HCT116 (cell line): ENCODE data around the gene ATAD2B. TPM values are rescaled to one million over a fixed set of nuclear protein-coding genes. Genes with fewer than 3 reads are reported as not detected.

Experiments used
- ATAC-seq: fragments of 200-7000 bp; cut with Tn5 transposase; 2 replicates; pipeline ENCODE4 v1.9.1; 2020; ENCODE audit warnings: mild to moderate bottlenecking, moderate library complexity
- BruUV-seq: library from RNA; stranded (reverse); fragments of 400-500 nt; replicated peaks from 2 replicates; lab custom pipeline; 2021; lab: Mats Ljungman, UMichigan
- CTCF ChIA-PET: fragments of 300-600 bp; sonication (Branson Sonifier 250); formaldehyde crosslinking; loops from one replicate; lab custom pipeline; 2021; ENCODE audit warnings: antibody characterized with exemption; lab: Charles Lee
- POLR2A ChIA-PET: fragments of 300-600, 350-600 bp; sonication (Branson Sonifier 250); formaldehyde crosslinking; loops from one replicate; lab custom pipeline; 2021; ENCODE audit warnings: antibody characterized with exemption; lab: Charles Lee
- RAD21 ChIA-PET, 2 experiments: fragments of 300-600 bp; sonication (Branson Sonifier 250); formaldehyde crosslinking; loops; one replicate each; lab custom pipeline; 2023; ENCODE audit warnings: low total read pairs in 2 of 2; ENCODE audit not compliant: uncharacterized antibody in 2 of 2, unreplicated experiment in 2 of 2, low non-redundant PET in 1 of 2; lab: Charles Lee
- DNase-seq: peaks from one replicate; pipeline ENCODE4 v3.0.0-alpha.2; 2010; ENCODE audit warnings: low read depth, low spot score
- H2AFZ ChIP-seq: fragments of 200-600 bp; shearing (Covaris generic), sonication (generic); 2 replicates; pipeline ENCODE4 v1.6.1; 2017; ENCODE audit warnings: low read depth, mixed run types, mixed read lengths, antibody characterized with exemption, low read length; ENCODE audit not compliant: poor library complexity, severe bottlenecking
- H3K27ac ChIP-seq: 2 replicates; pipeline ENCODE4 v1.5.1; 2012; ENCODE audit warnings: low read depth, low read length
- H3K27me3 ChIP-seq: fragments of 200-600 bp; sonication (generic); 2 replicates; pipeline ENCODE4 v1.6.1; 2016; ENCODE audit warnings: mixed run types, low read length, mixed read lengths; ENCODE audit not compliant: insufficient read depth
- H3K36me3 ChIP-seq, 2 experiments: fragments of 200-500 bp in 1 of 2; fragments of 200-600 bp in 1 of 2; sonication (Bioruptor generic) in 1 of 2; sonication (generic) in 1 of 2; 2 replicates each; pipeline versions ENCODE4 v1.5.1 to v1.6.1; 2014 to 2016; ENCODE audit warnings: low read length in 2 of 2, inconsistent platforms in 1 of 2, mixed read lengths in 1 of 2, mixed run types in 1 of 2; ENCODE audit not compliant: insufficient read depth in 2 of 2, control insufficient read depth in 1 of 2
- H3K4me1 ChIP-seq, 2 experiments: fragments of 200-600 bp in 1 of 2; sonication (generic) in 1 of 2; 2 replicates each; pipeline versions ENCODE4 v1.5.1 to v1.6.1; 2012 to 2017; ENCODE audit warnings: low read length in 2 of 2, inconsistent platforms in 1 of 2, mild to moderate bottlenecking in 1 of 2, mixed read lengths in 1 of 2, mixed run types in 1 of 2, moderate library complexity in 1 of 2; ENCODE audit not compliant: insufficient read depth in 2 of 2, control insufficient read depth in 1 of 2
- H3K4me2 ChIP-seq: fragments of 200-600 bp; sonication (generic); 2 replicates; pipeline ENCODE4 v1.6.1; 2017; ENCODE audit warnings: mixed run types, low read length, mixed read lengths
- H3K4me3 ChIP-seq, 2 experiments: fragments of 200-600 bp in 1 of 2; sonication (generic) in 1 of 2; replicated peaks in 1 of 2; 2 replicates each; pipeline ENCODE4 v1.5.1; 2011 to 2016; ENCODE audit warnings: low read length in 2 of 2, control low read depth in 1 of 2, low read depth in 1 of 2, mild to moderate bottlenecking in 1 of 2, mixed read lengths in 1 of 2, mixed run types in 1 of 2
- H3K79me2 ChIP-seq: fragments of 200-600 bp; sonication (generic); 2 replicates; pipeline ENCODE4 v1.6.1; 2017; ENCODE audit warnings: mild to moderate bottlenecking, mixed run types, low read length, moderate library complexity, mixed read lengths; ENCODE audit not compliant: insufficient read depth
- H3K9ac ChIP-seq: fragments of 200-600 bp; sonication (generic); 2 replicates; pipeline ENCODE4 v1.6.1; 2016; ENCODE audit warnings: low read length, mixed read lengths
- H3K9me2 ChIP-seq: fragments of 200-600 bp; sonication (generic), shearing (Covaris generic); 2 replicates; pipeline ENCODE4 v1.6.1; 2017; ENCODE audit warnings: mixed run types, mild to moderate bottlenecking, moderate library complexity; ENCODE audit not compliant: insufficient read depth
- H3K9me3 ChIP-seq, 2 experiments: fragments of 200-500 bp in 1 of 2; fragments of 200-600 bp in 1 of 2; sonication (Bioruptor generic) in 1 of 2; sonication (generic) in 1 of 2; 2 replicates each; pipeline ENCODE4 v1.6.1; 2014 to 2017; ENCODE audit warnings: low read length in 2 of 2, mixed read lengths in 2 of 2, inconsistent platforms in 1 of 2, low read depth in 1 of 2, mild to moderate bottlenecking in 1 of 2, mixed run types in 1 of 2, moderate library complexity in 1 of 2; ENCODE audit not compliant: control insufficient read depth in 1 of 2, insufficient read depth in 1 of 2
- H4K20me1 ChIP-seq: fragments of 200-600 bp; sonication (generic), shearing (Covaris generic); 2 replicates; pipeline ENCODE4 v1.6.1; 2017; ENCODE audit warnings: mixed run types, mild to moderate bottlenecking, moderate library complexity; ENCODE audit not compliant: insufficient read depth
- ATF3 ChIP-seq: IDR thresholded peaks from 2 replicates; pipeline ENCODE4 v1.6.1; 2012
- CBX3 ChIP-seq: IDR thresholded peaks from 2 replicates; pipeline ENCODE4 v1.6.1; 2012; ENCODE audit warnings: low read depth
- CTCF ChIP-seq, 3 experiments: fragments of 200-600 bp in 1 of 3; sonication (generic) in 1 of 3; IDR thresholded peaks in 2 of 3; conservative IDR thresholded peaks in 1 of 3; 2 replicates each; pipeline ENCODE4 v1.5.1; 2012 to 2017; ENCODE audit warnings: low read depth in 2 of 3, low read length in 2 of 3, antibody characterized with exemption in 1 of 3, borderline replicate concordance in 1 of 3, control low read depth in 1 of 3, mild to moderate bottlenecking in 1 of 3, mixed read lengths in 1 of 3, mixed run types in 1 of 3, moderate library complexity in 1 of 3; ENCODE audit not compliant: insufficient read depth in 1 of 3
- EGR1 ChIP-seq: IDR thresholded peaks from 2 replicates; pipeline ENCODE4 v1.6.1; 2012; ENCODE audit warnings: low read depth
- ELF1 ChIP-seq: IDR thresholded peaks from 2 replicates; pipeline ENCODE4 v1.6.1; 2012; ENCODE audit warnings: low read depth, borderline replicate concordance
- EZH2 ChIP-seq: fragments of 200-600 bp; sonication (generic); IDR thresholded peaks from 2 replicates; pipeline ENCODE4 v1.6.1; 2017; ENCODE audit warnings: antibody characterized with exemption, mixed run types
- FOSL1 ChIP-seq: IDR thresholded peaks from 2 replicates; pipeline ENCODE4 v1.6.1; 2012; ENCODE audit warnings: low read depth
- JUND ChIP-seq: IDR thresholded peaks from 2 replicates; pipeline ENCODE4 v1.6.1; 2012
- MAX ChIP-seq: IDR thresholded peaks from 2 replicates; pipeline ENCODE4 v1.6.1; 2012
- POLR2A ChIP-seq: IDR thresholded peaks from 2 replicates; pipeline ENCODE4 v1.7.0; 2011; ENCODE audit warnings: borderline replicate concordance; ENCODE audit not compliant: insufficient read depth, insufficient read length; ENCODE audit errors: extremely low read depth
- POLR2AphosphoS5 ChIP-seq: IDR thresholded peaks from 2 replicates; pipeline ENCODE4 v1.6.1; 2011; ENCODE audit warnings: mild to moderate bottlenecking, low read depth, low read length, moderate library complexity
- RAD21 ChIP-seq: IDR thresholded peaks from 2 replicates; pipeline ENCODE4 v1.6.1; 2012; ENCODE audit warnings: low read depth, mild to moderate bottlenecking
- REST ChIP-seq: IDR thresholded peaks from 2 replicates; pipeline ENCODE4 v1.6.1; 2012; ENCODE audit warnings: low read depth
- SIN3A ChIP-seq: IDR thresholded peaks from 2 replicates; pipeline ENCODE4 v1.6.1; 2012; ENCODE audit warnings: low read depth
- SP1 ChIP-seq: IDR thresholded peaks from 2 replicates; pipeline ENCODE4 v1.6.1; 2012; ENCODE audit warnings: low read depth
- SRF ChIP-seq: IDR thresholded peaks from 2 replicates; pipeline ENCODE4 v1.6.1; 2012; ENCODE audit warnings: low read depth
- TCF7L2 ChIP-seq: IDR thresholded peaks from 2 replicates; pipeline ENCODE4 v1.7.0; 2011; ENCODE audit warnings: borderline replicate concordance, inconsistent platforms; ENCODE audit not compliant: insufficient read depth, insufficient read length; ENCODE audit errors: extremely low read depth
- ZBTB33 ChIP-seq: IDR thresholded peaks from 2 replicates; pipeline ENCODE4 v1.6.1; 2011; ENCODE audit warnings: mild to moderate bottlenecking, low read length, moderate library complexity; ENCODE audit not compliant: insufficient replicate concordance; ENCODE audit errors: extremely low read depth
- ZFX ChIP-seq: fragments of 450-650 bp; IDR thresholded peaks from 2 replicates; pipeline ENCODE4 v1.6.1; 2017
- intact Hi-C: fragments of 100-400 bp; cut with micrococcal nuclease; formaldehyde crosslinking; loops from 2 replicates; pipeline ENCODE4 v1.10.0; 2022
- total RNA-seq: library from RNA; stranded (reverse); gene quantifications from one replicate; pipeline ENCODE4 v1.2.1, GENCODE V29; 2021; ENCODE audit not compliant: unreplicated experiment

Gene ATAD2B
- total RNA-seq, 1 experiment from 2014 or later = 9.6 TPM

- CTCF ChIA-PET = interaction anchor here (1.0 kb wide), 1 partner anchor 562 kb away, joined by 3 read pairs; no protein-coding TSS in a partner anchor
- intact Hi-C loops = loop anchor here (2.0 kb wide), 1 partner anchor 563 kb away; no protein-coding TSS in a partner anchor
- BruUV-seq = no TSS peak
These were observed 165.3 kb downstream of the ATAD2B start for GRCh38 chr2:23761638-23762037.

More at GRCh38 chr2:23761638-23762037, 165.3 kb downstream of the ATAD2B start:
- Histone ChIP-seq H3K9ac (no peak overlapping the region), H3K27ac (no peak overlapping the region), H3K4me2 (no peak overlapping the region), H4K20me1 (no peaks in the 10 kb centered on the region), H3K4me1 (peaks cover 0 to 14% of the 10 kb centered on the region in 2 experiments; a peak in 2 of 4 replicates), H3K9me3 (no peaks in the 10 kb centered on the region), H3K36me3 (no peaks in the 10 kb centered on the region), H3K79me2 (no peaks in the 10 kb centered on the region)
- RAD21 ChIA-PET = no interaction called here
- no peak for TF ChIP-seq FOSL1
- no peak for TF ChIP-seq RAD21
- no peak for TF ChIP-seq SRF
- TF ChIP-seq SP1 = no peak
- no peak for TF ChIP-seq EGR1
- TF ChIP-seq SIN3A = no peak
- TF ChIP-seq ATF3 = no peak
- no peak for TF ChIP-seq ZBTB33
- TF ChIP-seq POLR2A = no peak
- TF ChIP-seq ZFX = no peak
- TF ChIP-seq EZH2 = no peak
- no peak for TF ChIP-seq POLR2AphosphoS5
- no peak for TF ChIP-seq CBX3
- no peak for TF ChIP-seq ELF1
- no peak for TF ChIP-seq JUND
- TF ChIP-seq MAX = no peak
- no peak for TF ChIP-seq TCF7L2
- TF ChIP-seq CTCF (IDR thresholded peaks at IDR 0.05 in 2 of 3, conservative IDR thresholded peaks at IDR 0.05 in 1 of 3; ENCODE audit: borderline replicate concordance in 1 of 3, insufficient read depth in 1 of 3, low read depth in 2 of 3, low read length in 2 of 3) = no peak
- TF ChIP-seq REST = no peak
- TF ChIP-seq, all 23 proteins: peak for 0
- Histone ChIP-seq H3K4me3 (no peak overlapping the region), H3K9me2 (no peaks in the 10 kb centered on the region), H2AFZ (no peak overlapping the region), H3K27me3 (no peaks in the 10 kb centered on the region)
- POLR2A ChIA-PET = no interaction called here
- DNase-seq = no peak
- ATAC-seq = no peak
